ENCODE results near the gene EMC6. TPM values are rescaled to one million over a fixed set of nuclear protein-coding genes. Genes with fewer than 3 reads are reported as not detected.

EMC6 gene
- total and polyA plus RNA-seq, 12 donors: 46.0 to 203 (median 54.6) TPM

DNA sequence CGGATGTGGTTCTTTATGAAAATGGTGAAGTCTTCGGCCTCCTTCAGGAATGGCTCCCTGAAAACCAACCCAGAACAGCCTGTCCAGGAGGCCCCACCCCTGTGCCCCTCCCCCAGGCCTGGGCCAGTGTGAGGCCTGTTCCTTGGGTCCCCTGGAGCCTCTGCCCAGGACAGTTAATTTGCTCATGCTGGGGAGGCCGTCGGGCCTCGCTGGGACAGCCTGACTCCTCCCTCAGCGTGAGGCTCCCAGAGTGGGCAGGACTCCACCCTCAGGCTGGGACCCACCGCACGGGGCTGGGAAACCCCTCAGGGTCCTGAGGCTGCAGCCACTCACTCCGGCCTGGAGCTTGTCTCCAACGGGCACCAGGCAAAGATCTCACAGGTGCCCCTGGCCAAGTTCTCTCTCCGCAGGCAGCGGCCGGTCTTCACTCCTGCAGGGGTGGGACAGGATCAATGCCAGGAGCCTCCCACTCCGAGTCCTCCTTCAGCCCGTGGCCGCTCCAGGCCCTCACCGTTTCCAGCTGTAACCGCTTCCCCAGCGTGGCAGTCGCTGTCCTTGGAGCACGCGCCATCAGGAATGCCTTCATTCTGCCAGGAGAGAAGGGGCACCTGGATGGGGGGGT lies 21.6 kb downstream of the EMC6 start:
- TF ChIP-seq, protein P1, sequence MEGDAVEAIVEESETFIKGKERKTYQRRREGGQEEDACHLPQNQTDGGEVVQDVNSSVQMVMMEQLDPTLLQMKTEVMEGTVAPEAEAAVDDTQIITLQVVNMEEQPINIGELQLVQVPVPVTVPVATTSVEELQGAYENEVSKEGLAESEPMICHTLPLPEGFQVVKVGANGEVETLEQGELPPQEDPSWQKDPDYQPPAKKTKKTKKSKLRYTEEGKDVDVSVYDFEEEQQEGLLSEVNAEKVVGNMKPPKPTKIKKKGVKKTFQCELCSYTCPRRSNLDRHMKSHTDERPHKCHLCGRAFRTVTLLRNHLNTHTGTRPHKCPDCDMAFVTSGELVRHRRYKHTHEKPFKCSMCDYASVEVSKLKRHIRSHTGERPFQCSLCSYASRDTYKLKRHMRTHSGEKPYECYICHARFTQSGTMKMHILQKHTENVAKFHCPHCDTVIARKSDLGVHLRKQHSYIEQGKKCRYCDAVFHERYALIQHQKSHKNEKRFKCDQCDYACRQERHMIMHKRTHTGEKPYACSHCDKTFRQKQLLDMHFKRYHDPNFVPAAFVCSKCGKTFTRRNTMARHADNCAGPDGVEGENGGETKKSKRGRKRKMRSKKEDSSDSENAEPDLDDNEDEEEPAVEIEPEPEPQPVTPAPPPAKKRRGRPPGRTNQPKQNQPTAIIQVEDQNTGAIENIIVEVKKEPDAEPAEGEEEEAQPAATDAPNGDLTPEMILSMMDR (IDR thresholded peaks at IDR 0.05): no peak
- H3K27ac ChIP-seq: no peak overlapping the region
- intact Hi-C loops (cut with DNase I): no loop called here
- H3K4me1 ChIP-seq: peaks cover 0 to 10% (median 6%) of the 10 kb centered on the region in 9 donors
- ATAC-seq: no peak
- WGBS, 2 donors: 64 to 70% methylated on average over 22 of the region's 22 CpGs
- H3K36me3 ChIP-seq: peaks cover 0 to 8% (median 0%) of the 10 kb centered on the region in 9 donors
- no peak overlapping the region for H3K4me3 ChIP-seq
- DNase-seq: no peak
- H3K27me3 ChIP-seq: peaks cover 0 to 29% (median 18%) of the 10 kb centered on the region in 7 donors
- H3K9me3 ChIP-seq: no peaks in the 10 kb centered on the region

DNA sequence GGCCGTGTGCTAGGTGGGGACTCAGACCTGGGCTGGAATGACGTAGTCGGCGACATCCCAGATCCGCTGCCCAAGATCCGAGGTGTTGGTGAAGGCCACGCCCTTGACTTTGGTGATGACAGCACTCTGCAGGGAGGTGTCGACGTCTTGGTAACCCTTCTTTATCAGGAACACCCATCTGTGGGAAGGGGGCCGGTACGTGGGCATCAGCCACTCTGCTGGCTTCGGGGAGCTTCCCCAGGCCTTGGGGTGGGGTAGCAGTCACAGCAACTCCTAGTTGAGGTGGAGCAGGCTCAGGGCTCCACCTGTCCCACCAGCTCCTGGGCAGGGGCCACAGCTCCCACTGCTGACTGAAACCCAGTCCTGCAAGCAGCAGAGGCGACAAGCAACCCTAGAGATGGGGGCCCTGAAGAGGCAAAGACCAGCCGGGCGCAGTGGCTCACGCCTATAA lies 23.0 kb downstream of the EMC6 start:
- Histone ChIP-seq H3K4me3 (no peak overlapping the region), H3K4me1 (peaks cover 0 to 22% (median 17%) of the 10 kb centered on the region in 9 donors), H3K36me3 (peaks cover 0 to 8% (median 0%) of the 10 kb centered on the region in 9 donors), H3K27me3 (peaks cover 0 to 40% (median 30%) of the 10 kb centered on the region in 7 donors), H3K9me3 (no peaks in the 10 kb centered on the region), H3K27ac (no peak overlapping the region)
- TF ChIP-seq, protein P1 (IDR thresholded peaks at IDR 0.05): no peak
- 70 to 76% methylated on average over 16 of the region's 16 CpGs for WGBS, 2 donors
- intact Hi-C loops (cut with DNase I): no loop called here
- no peak for ATAC-seq
- DNase-seq: no peak

DNA sequence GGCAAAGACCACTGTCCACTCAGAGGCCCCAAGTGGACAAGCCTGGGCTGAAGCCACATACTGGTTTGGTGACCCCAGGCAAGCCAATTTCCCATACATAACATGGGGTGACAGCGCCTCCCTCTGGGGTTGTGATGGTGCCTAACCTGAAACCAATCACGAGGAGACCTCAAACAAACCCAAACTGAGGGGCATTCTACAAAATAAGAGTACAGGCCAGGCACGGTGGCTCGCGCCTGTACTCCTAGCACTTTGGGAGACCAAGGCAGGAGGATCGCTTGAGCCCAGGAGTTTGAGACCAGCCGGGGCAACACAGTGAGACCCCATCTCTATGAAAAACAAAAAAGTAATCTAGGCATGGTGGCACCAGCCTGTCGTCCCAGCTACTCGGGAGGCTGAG lies 23.7 kb downstream of the EMC6 start:
- H3K4me3 ChIP-seq: no peak overlapping the region
- no peak for ATAC-seq
- peaks cover 0 to 47% (median 30%) of the 10 kb centered on the region in 7 donors for H3K27me3 ChIP-seq
- no peak for DNase-seq
- peaks cover 0 to 26% (median 18%) of the 10 kb centered on the region in 9 donors for H3K4me1 ChIP-seq
- no peak overlapping the region for H3K27ac ChIP-seq
- 82 to 86% methylated on average over 9 of the region's 9 CpGs for WGBS, 2 donors
- H3K9me3 ChIP-seq: no peaks in the 10 kb centered on the region
- TF ChIP-seq, protein P1 (IDR thresholded peaks at IDR 0.05): peak in 1 of 9 donors; percentile 18
- peaks cover 0 to 8% (median 0%) of the 10 kb centered on the region in 9 donors for H3K36me3 ChIP-seq
- intact Hi-C loops (cut with DNase I): no loop called here

DNA sequence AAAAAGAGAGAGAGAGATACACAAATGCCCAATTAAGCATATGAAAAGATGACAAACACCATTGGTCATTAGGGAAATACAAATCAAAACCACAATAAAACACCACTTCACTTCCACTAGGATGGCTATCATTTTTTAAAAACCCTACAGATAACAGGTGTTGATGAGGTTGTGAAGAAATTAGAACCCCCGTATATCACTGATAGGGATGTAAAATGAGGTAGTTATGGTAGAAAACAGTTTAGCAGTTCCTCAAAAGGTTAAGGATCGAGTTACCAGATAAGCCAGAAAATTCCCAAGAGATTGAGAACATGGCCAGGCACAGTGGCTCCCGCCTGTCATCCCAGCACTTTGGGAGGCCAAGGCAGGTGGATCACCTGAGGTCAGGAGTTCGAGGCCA lies 24.5 kb downstream of the EMC6 start:
- TF ChIP-seq, protein P1 (IDR thresholded peaks at IDR 0.05): no peak
- intact Hi-C loops (cut with DNase I): no loop called here
- Histone ChIP-seq H3K4me1 (peaks cover 0 to 26% (median 18%) of the 10 kb centered on the region in 9 donors), H3K36me3 (peaks cover 0 to 8% (median 0%) of the 10 kb centered on the region in 9 donors), H3K27ac (no peak overlapping the region), H3K9me3 (peaks cover 0 to 6% (median 0%) of the 10 kb centered on the region in 11 donors), H3K27me3 (peaks cover 0 to 49% (median 30%) of the 10 kb centered on the region in 7 donors), H3K4me3 (no peak overlapping the region)
- ATAC-seq (no peak), DNase-seq (no peak)
- WGBS, 2 donors: 55 to 61% methylated on average over 4 of the region's 4 CpGs

All from heart right ventricle (tissue), 16 donors.